HCT116 (cell line): Measurements from ENCODE around the gene PLGRKT.

Source experiments
- CEBPB ChIP-seq: IDR thresholded peaks from 2 replicates; pipeline ENCODE4 v1.6.1; 2012; ENCODE audit warnings: low read depth
- CTCF ChIP-seq, 3 experiments: fragments of 200-600 bp in 1 of 3; sonication (generic) in 1 of 3; IDR thresholded peaks in 2 of 3; conservative IDR thresholded peaks in 1 of 3; 2 replicates each; pipeline ENCODE4 v1.5.1; 2012 to 2017; ENCODE audit warnings: low read depth in 2 of 3, low read length in 2 of 3, antibody characterized with exemption in 1 of 3, borderline replicate concordance in 1 of 3, control low read depth in 1 of 3, mild to moderate bottlenecking in 1 of 3, mixed read lengths in 1 of 3, mixed run types in 1 of 3, moderate library complexity in 1 of 3; ENCODE audit not compliant: insufficient read depth in 1 of 3
- POLR2A ChIP-seq: IDR thresholded peaks from 2 replicates; pipeline ENCODE4 v1.7.0; 2011; ENCODE audit warnings: borderline replicate concordance; ENCODE audit not compliant: insufficient read depth, insufficient read length; ENCODE audit errors: extremely low read depth
- RAD21 ChIP-seq: IDR thresholded peaks from 2 replicates; pipeline ENCODE4 v1.6.1; 2012; ENCODE audit warnings: low read depth, mild to moderate bottlenecking
- ZNF274 ChIP-seq: fragments of 200-500 bp; sonication (Bioruptor generic); IDR thresholded peaks from 2 replicates; pipeline ENCODE4 v1.6.1; 2014; ENCODE audit warnings: mild to moderate bottlenecking, low read depth, low read length, inconsistent platforms
- TF ChIP-seq, protein P1 (sequence below): IDR thresholded peaks from 2 replicates; pipeline ENCODE4 v1.6.1; 2012; ENCODE audit warnings: low read depth

DNA sequence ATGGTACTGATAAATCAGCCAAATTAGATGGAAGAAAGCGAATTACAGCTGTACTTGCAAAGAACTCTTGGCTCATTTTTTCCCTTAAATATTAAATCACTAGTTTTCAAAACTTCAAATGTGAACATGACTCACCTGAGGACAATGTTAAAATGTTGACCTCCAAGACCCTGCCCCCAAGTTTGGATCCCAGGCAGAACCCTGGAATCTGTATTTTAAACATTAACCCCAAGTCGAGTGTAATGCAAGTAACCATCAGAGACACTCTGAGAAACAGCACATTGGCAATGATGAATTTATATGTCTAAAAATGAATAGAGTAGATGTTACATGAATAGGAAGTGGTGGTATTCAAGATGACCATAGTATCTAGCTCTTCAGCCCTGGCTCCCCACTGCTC, 10.3 kb upstream of the PLGRKT start:
- TF ChIP-seq RAD21 (no peak), CTCF (IDR thresholded peaks at IDR 0.05 in 2 of 3, conservative IDR thresholded peaks at IDR 0.05 in 1 of 3; ENCODE audit: borderline replicate concordance in 1 of 3, insufficient read depth in 1 of 3, low read depth in 2 of 3, low read length in 2 of 3) (no peak), CEBPB (no peak), ZNF274 (no peak), POLR2A (no peak)
- TF ChIP-seq, protein P1, sequence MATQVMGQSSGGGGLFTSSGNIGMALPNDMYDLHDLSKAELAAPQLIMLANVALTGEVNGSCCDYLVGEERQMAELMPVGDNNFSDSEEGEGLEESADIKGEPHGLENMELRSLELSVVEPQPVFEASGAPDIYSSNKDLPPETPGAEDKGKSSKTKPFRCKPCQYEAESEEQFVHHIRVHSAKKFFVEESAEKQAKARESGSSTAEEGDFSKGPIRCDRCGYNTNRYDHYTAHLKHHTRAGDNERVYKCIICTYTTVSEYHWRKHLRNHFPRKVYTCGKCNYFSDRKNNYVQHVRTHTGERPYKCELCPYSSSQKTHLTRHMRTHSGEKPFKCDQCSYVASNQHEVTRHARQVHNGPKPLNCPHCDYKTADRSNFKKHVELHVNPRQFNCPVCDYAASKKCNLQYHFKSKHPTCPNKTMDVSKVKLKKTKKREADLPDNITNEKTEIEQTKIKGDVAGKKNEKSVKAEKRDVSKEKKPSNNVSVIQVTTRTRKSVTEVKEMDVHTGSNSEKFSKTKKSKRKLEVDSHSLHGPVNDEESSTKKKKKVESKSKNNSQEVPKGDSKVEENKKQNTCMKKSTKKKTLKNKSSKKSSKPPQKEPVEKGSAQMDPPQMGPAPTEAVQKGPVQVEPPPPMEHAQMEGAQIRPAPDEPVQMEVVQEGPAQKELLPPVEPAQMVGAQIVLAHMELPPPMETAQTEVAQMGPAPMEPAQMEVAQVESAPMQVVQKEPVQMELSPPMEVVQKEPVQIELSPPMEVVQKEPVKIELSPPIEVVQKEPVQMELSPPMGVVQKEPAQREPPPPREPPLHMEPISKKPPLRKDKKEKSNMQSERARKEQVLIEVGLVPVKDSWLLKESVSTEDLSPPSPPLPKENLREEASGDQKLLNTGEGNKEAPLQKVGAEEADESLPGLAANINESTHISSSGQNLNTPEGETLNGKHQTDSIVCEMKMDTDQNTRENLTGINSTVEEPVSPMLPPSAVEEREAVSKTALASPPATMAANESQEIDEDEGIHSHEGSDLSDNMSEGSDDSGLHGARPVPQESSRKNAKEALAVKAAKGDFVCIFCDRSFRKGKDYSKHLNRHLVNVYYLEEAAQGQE = no peak
